Tibial nerve (tissue), 4 donors: ENCODE measurements around the gene NOSIP.

Experiments
- EP300 ChIP-seq, 2 donors: sonication (generic); formaldehyde crosslinking; IDR thresholded peaks; one replicate each; pipeline ENCODE4 v1.6.1; 2017; ENCODE audit warnings: antibody characterized with exemption in 2 of 2, mild to moderate bottlenecking in 1 of 2
- POLR2A ChIP-seq, 2 donors: fragments of 450-650 bp; IDR thresholded peaks; one replicate each; pipeline ENCODE4 v1.6.1; 2017; ENCODE audit warnings: antibody characterized with exemption in 2 of 2, mild to moderate bottlenecking in 2 of 2, moderate library complexity in 2 of 2
- TF ChIP-seq, protein P1 (sequence below), 5 experiments: fragments of 200-600 bp in 3 of 5; fragments of 450-650 bp in 2 of 5; sonication (generic) in 3 of 5; IDR thresholded peaks; one replicate each; pipeline ENCODE4 v1.5.1; 2016 to 2019; ENCODE audit warnings: antibody characterized with exemption in 5 of 5, mild to moderate bottlenecking in 3 of 5, moderate library complexity in 2 of 5

DNA sequence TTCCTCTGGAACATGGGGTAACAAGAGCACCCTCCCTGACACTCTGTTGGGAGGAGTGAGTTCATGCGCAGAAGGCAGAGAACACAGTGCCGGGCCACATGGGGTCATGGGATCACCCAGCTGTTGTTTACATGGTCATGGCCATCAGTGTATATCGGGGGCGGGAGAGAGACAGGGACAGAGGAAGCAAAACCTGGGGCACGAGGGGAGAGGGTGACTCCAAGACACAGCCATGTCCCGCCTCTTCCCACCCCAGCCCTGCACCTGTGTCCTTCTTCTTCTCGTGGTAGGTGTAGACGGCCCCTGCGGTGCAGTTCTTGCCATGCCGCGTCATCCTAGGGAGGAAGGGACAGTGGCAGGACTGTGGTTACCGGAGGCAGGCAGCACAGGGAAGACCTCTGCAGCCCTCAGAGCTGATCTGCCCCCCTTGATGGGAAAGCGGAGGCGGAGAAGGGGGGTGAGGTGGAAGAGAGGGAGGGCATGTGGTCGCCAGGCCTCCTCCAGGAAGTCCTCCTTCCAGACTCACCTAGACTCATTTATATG is 19.9 kb downstream of the NOSIP start:
- TF ChIP-seq, protein P1, sequence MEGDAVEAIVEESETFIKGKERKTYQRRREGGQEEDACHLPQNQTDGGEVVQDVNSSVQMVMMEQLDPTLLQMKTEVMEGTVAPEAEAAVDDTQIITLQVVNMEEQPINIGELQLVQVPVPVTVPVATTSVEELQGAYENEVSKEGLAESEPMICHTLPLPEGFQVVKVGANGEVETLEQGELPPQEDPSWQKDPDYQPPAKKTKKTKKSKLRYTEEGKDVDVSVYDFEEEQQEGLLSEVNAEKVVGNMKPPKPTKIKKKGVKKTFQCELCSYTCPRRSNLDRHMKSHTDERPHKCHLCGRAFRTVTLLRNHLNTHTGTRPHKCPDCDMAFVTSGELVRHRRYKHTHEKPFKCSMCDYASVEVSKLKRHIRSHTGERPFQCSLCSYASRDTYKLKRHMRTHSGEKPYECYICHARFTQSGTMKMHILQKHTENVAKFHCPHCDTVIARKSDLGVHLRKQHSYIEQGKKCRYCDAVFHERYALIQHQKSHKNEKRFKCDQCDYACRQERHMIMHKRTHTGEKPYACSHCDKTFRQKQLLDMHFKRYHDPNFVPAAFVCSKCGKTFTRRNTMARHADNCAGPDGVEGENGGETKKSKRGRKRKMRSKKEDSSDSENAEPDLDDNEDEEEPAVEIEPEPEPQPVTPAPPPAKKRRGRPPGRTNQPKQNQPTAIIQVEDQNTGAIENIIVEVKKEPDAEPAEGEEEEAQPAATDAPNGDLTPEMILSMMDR (IDR thresholded peaks at IDR 0.05) = no peak
- TF ChIP-seq EP300 (IDR thresholded peaks at IDR 0.05) (peak in 1 of 2 donors; percentile 31), POLR2A (IDR thresholded peaks at IDR 0.05) (no peak)
